ENCODE data around the gene HPSE.

DNA sequence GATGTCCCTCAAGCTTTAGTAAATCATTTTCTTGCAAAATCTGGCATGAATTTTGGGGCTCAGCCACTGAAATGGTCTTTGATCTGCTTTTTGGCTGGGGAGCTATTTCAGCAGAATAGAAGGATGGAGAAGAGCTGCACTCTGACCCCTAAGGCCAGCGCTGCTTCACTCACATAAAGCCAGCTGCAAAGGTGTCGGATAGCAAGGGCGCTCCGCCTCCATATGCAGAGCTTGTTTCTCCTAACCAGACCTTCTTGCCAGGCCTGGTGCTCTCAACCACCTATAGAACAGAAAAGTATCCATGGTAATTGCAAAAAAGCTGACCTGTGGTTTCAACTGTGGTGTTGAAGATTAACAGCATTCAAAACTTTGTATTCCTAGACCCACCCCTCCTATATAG, 26.0 kb downstream of the HPSE start:
- TF ChIP-seq SP1 (IDR thresholded peaks at IDR 0.05) (no peak), TAF1 (conservative IDR thresholded peaks at IDR 0.05) (no peak), RAD21 (IDR thresholded peaks at IDR 0.05) (no peak)

Measured in liver (tissue), 2 donors.